HepG2 (cell line): ENCODE measurements around the gene C10orf143. TPM values are rescaled to one million over a fixed set of nuclear protein-coding genes. Genes with fewer than 3 reads are reported as not detected.

Source experiments
- ATAC-seq: fragments of 200-7000 bp; cut with Tn5 transposase; 3 replicates; pipeline ENCODE4 v1.9.1; 2020; ENCODE audit warnings: mild to moderate bottlenecking, moderate library complexity
- BruUV-seq: library from RNA; stranded (reverse); fragments of 400-500 nt; replicated peaks from 2 replicates; lab custom pipeline; 2021; lab: Mats Ljungman, UMichigan
- CTCF ChIA-PET: fragments of 300-600 bp; formaldehyde crosslinking; extraction: SDS; loops from one replicate; lab custom pipeline; 2021; ENCODE audit warnings: low total read pairs, inconsistent platforms, low intra/inter-chr PET ratio; lab: Yijun Ruan, JAX
- POLR2A ChIA-PET: fragments of 350-600 bp; sonication (Branson Sonifier 250); formaldehyde crosslinking; loops from one replicate; lab custom pipeline; 2020; ENCODE audit warnings: antibody characterized with exemption, inconsistent platforms; lab: Yijun Ruan, JAX
- DNase-seq: peaks from one replicate; pipeline ENCODE4 v3.0.0-alpha.2; 2015; ENCODE audit warnings: low spot score
- FAIRE-seq: peaks from 3 replicates; lab custom pipeline; 2011; peaks lifted over from hg19 to GRCh38; lab: Jason Lieb, UNC
- H2AFZ ChIP-seq: one replicate; pipeline ENCODE4 v1.6.1; 2011; ENCODE audit warnings: low read length, inconsistent platforms
- H3K27ac ChIP-seq: fragments of 300-600 bp; 3 replicates; pipeline ENCODE4 v1.8.0; 2011; ENCODE audit warnings: mixed run types, mild to moderate bottlenecking, mixed read lengths, low read length, inconsistent platforms; ENCODE audit not compliant: insufficient read depth; ENCODE audit errors: extremely low read length
- H3K27me3 ChIP-seq, 2 experiments: fragments of 200-600 bp in 1 of 2; 2 replicates in 1 of 2; 3 replicates in 1 of 2; pipeline versions ENCODE4 v1.6.0 to v1.8.0; 2011; ENCODE audit warnings: low read length in 2 of 2, mild to moderate bottlenecking in 2 of 2, moderate library complexity in 2 of 2, inconsistent platforms in 1 of 2; ENCODE audit not compliant: insufficient read depth in 2 of 2, control insufficient read depth in 1 of 2
- H3K36me3 ChIP-seq, 2 experiments: fragments of 200-600 bp in 1 of 2; replicated peaks in 1 of 2; 2 replicates in 1 of 2; 3 replicates in 1 of 2; pipeline versions ENCODE4 v1.5.1 to v1.8.0; 2011; ENCODE audit warnings: low read length in 2 of 2, inconsistent platforms in 1 of 2; ENCODE audit not compliant: insufficient read depth in 2 of 2, control insufficient read depth in 1 of 2
- H3K4me1 ChIP-seq: 2 replicates; pipeline ENCODE4 v1.5.1; 2012; ENCODE audit warnings: low read length, inconsistent platforms; ENCODE audit not compliant: insufficient read depth
- H3K4me2 ChIP-seq: 2 replicates; pipeline ENCODE4 v1.6.0; 2011; ENCODE audit warnings: low read depth, low read length, inconsistent platforms
- H3K4me3 ChIP-seq, 3 experiments: fragments of 200-600 bp in 1 of 3; sonication (generic), shearing (Covaris generic) in 1 of 3; replicated peaks in 1 of 3; 2 replicates each; pipeline ENCODE4 v1.5.1; 2011 to 2016; ENCODE audit warnings: low read length in 3 of 3, inconsistent platforms in 2 of 3, low read depth in 2 of 3, mild to moderate bottlenecking in 2 of 3, control low read depth in 1 of 3, mixed read lengths in 1 of 3; ENCODE audit not compliant: insufficient read depth in 1 of 3
- H3K79me2 ChIP-seq: one replicate; pipeline ENCODE4 v1.6.1; 2011; ENCODE audit warnings: low read length, inconsistent platforms; ENCODE audit not compliant: insufficient read depth
- H3K9ac ChIP-seq: 2 replicates; pipeline ENCODE4 v1.6.0; 2011; ENCODE audit warnings: mild to moderate bottlenecking, low read depth, low read length, inconsistent platforms; ENCODE audit not compliant: insufficient read depth
- H3K9me3 ChIP-seq: 2 replicates; pipeline ENCODE4 v1.5.1; 2012; ENCODE audit warnings: mild to moderate bottlenecking, low read length
- H4K20me1 ChIP-seq: 2 replicates; pipeline ENCODE4 v1.6.0; 2011; ENCODE audit warnings: inconsistent platforms, mild to moderate bottlenecking, low read length, moderate library complexity; ENCODE audit not compliant: insufficient read depth
- BORCS8-MEF2B ChIP-seq: sonication (generic); formaldehyde crosslinking; IDR thresholded peaks from 2 replicates; pipeline ENCODE4 v1.8.0; 2022; ENCODE audit warnings: mild to moderate bottlenecking, missing genetic modification reagents
- FLYWCH1 ChIP-seq: sonication (generic); formaldehyde crosslinking; IDR thresholded peaks from 2 replicates; pipeline ENCODE4 v1.8.1; 2023; ENCODE audit warnings: mild to moderate bottlenecking, missing genetic modification reagents
- FOXK2 ChIP-seq: fragments of 450-650 bp; IDR thresholded peaks from 2 replicates; pipeline ENCODE4 v1.6.1; 2016
- FOXM1 ChIP-seq: sonication (generic); formaldehyde crosslinking; IDR thresholded peaks from 2 replicates; pipeline ENCODE4 v1.5.0; 2020; ENCODE audit warnings: missing genetic modification reagents
- GATA4 ChIP-seq: sonication (generic); IDR thresholded peaks from 2 replicates; pipeline ENCODE4 v1.6.1; 2016; ENCODE audit warnings: antibody characterized with exemption, low read depth, borderline replicate concordance
- HCFC1 ChIP-seq: fragments of 150-350 bp; IDR thresholded peaks from 2 replicates; pipeline ENCODE4 v1.6.1; 2014; ENCODE audit warnings: low read depth, low read length
- HNRNPH1 ChIP-seq: fragments of 200-400 bp; formaldehyde crosslinking; optimal IDR thresholded peaks from 2 replicates; pipeline ENCODE3; 2017; ENCODE audit warnings: mild to moderate bottlenecking, low read depth, low read length
- HOXA5 ChIP-seq: sonication (generic); formaldehyde crosslinking; IDR thresholded peaks from 2 replicates; pipeline ENCODE4 v1.4.0; 2020; ENCODE audit warnings: missing genetic modification reagents
- MEIS2 ChIP-seq: sonication (generic); formaldehyde crosslinking; IDR thresholded peaks from 2 replicates; pipeline ENCODE4 v1.9.0; 2021; ENCODE audit warnings: mild to moderate bottlenecking, missing genetic modification reagents
- SAFB2 ChIP-seq: sonication (generic); formaldehyde crosslinking; IDR thresholded peaks from 2 replicates; pipeline ENCODE4 v1.5.1; 2020; ENCODE audit warnings: missing genetic modification reagents, low read depth, mild to moderate bottlenecking, borderline replicate concordance
- SYNCRIP ChIP-seq: fragments of 200-400 bp; formaldehyde crosslinking; IDR thresholded peaks from 2 replicates; pipeline ENCODE4 v1.6.1; 2018; ENCODE audit warnings: mild to moderate bottlenecking, low read depth, low read length; ENCODE audit not compliant: insufficient read depth
- ZFAT ChIP-seq: sonication (generic); formaldehyde crosslinking; conservative IDR thresholded peaks from 2 replicates; pipeline ENCODE4 v1.8.1; 2023; ENCODE audit warnings: missing genetic modification reagents, inconsistent platforms
- ZNF17 ChIP-seq: sonication (generic); formaldehyde crosslinking; IDR thresholded peaks from 2 replicates; pipeline ENCODE4 v1.5.0; 2020; ENCODE audit warnings: mild to moderate bottlenecking, missing genetic modification reagents
- ZNF484 ChIP-seq: sonication (generic); formaldehyde crosslinking; IDR thresholded peaks from 2 replicates; pipeline ENCODE4 v1.5.1; 2020; ENCODE audit warnings: mild to moderate bottlenecking, low read depth, missing genetic modification reagents, borderline replicate concordance
- ZSCAN29 ChIP-seq: sonication (generic); formaldehyde crosslinking; conservative IDR thresholded peaks from 2 replicates; pipeline ENCODE4 v1.4.0; 2020; ENCODE audit warnings: mild to moderate bottlenecking, missing genetic modification reagents
- WGBS: methylation state at CpG from one replicate; pipeline ENCODE4 v1.1.6; 2017; ENCODE audit warnings: low lambda C conversion rate; 5-methylcytosine and 5-hydroxymethylcytosine counted together
- in situ Hi-C: cut with HindIII; loops from 2 replicates; pipeline ENCODE4 v1.10.0; 2017; ENCODE audit warnings: low pct_unique_long_range_greater_than_20kb; ENCODE audit not compliant: extremely low pct_ligation_motif_present
- intact Hi-C: fragments of 100-400 bp; cut with micrococcal nuclease; formaldehyde crosslinking; loops from one replicate; pipeline ENCODE4 v1.10.0; 2022; ENCODE audit not compliant: unreplicated experiment
- polyA plus RNA-seq, 8 experiments: library from polyadenylated mRNA; depleted of rRNA in 3 of 8; stranded (reverse) in 7 of 8; unstranded in 1 of 8; fragments of >200 nt; fragmentation: Illumina TruSeq in 4 of 8; extraction: Trizol in 4 of 8; gene quantifications; 2 replicates each; pipeline versions ENCODE4 v1.2.1 to v1.2.3, GENCODE V29; 2011 to 2016; ENCODE audit warnings: low read depth in 4 of 8, missing spikeins in 1 of 8, mixed read lengths in 1 of 8; ENCODE audit not compliant: insufficient read depth in 1 of 8
- total RNA-seq, 5 experiments: library from RNA; depleted of rRNA; stranded (reverse); fragments of >200 nt; fragmentation: Illumina TruSeq; extraction: Trizol; gene quantifications; 2 replicates each; pipeline ENCODE4 v1.2.3, GENCODE V29; 2016; ENCODE audit warnings: low read depth in 1 of 5

Gene C10orf143
- total and polyA plus RNA-seq, 2 of the 13 experiments (the other 11 are each of a cell fraction or from before 2014, with no cell fraction given): 0.21 to 0.91 TPM

DNA sequence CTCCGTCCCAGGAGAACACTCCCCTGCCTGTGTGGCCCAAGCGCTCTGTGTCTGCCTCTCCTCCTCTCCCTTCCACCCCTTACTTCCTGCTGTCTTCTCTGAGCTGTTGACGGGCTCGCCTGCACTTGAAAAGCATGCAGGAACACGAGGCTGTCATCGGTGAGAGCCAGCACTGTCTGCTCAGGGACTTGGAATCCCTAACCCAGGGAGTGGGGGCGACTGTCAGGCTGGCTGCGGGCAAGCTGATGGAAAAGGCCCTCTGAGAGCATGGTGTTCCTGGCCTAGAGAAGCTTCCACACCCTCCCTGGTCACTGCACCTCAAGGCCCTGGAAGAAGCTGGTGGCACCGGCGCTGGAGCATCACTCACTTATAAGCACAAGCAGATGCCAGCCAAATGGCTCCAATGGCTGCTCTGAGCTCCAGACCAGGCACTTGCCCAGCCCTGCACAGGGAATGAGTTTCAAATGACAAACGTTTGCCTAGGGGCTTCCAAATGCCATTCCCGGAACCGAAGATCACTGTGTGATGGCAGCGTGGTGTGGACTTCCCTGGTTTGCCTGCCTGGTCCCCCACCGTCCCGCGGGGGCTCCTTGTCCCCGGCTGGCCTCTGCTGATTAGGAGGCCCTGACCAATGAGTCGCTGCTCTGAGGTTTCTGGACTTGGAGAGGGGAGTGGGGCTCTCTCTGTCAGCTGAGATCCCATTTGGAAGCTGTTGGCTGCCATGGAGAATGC is 89.8 kb downstream of the C10orf143 start:
- intact Hi-C loops: no loop called here
- Histone ChIP-seq H3K9ac (no peak overlapping the region), H4K20me1 (no peaks in the 10 kb centered on the region), H3K9me3 (no peaks in the 10 kb centered on the region), H3K27ac (no peak overlapping the region), H3K4me3 (no peak overlapping the region), H3K36me3 (no peaks in the 10 kb centered on the region), H3K4me1 (no peaks in the 10 kb centered on the region), H2AFZ (no peak overlapping the region), H3K27me3 (peaks cover 21 to 68% of the 10 kb centered on the region in 2 experiments), H3K79me2 (no peaks in the 10 kb centered on the region), H3K4me2 (no peak overlapping the region)
- WGBS: 13% methylated on average over 8 of the region's 19 CpGs
- ATAC-seq: no peak
- no peak for TF ChIP-seq HCFC1
- no TSS peak for BruUV-seq
- FAIRE-seq: no peak
- CTCF ChIA-PET: no interaction called here
- in situ Hi-C loops: no loop called here
- POLR2A ChIA-PET: no interaction called here
- DNase-seq: no peak

DNA sequence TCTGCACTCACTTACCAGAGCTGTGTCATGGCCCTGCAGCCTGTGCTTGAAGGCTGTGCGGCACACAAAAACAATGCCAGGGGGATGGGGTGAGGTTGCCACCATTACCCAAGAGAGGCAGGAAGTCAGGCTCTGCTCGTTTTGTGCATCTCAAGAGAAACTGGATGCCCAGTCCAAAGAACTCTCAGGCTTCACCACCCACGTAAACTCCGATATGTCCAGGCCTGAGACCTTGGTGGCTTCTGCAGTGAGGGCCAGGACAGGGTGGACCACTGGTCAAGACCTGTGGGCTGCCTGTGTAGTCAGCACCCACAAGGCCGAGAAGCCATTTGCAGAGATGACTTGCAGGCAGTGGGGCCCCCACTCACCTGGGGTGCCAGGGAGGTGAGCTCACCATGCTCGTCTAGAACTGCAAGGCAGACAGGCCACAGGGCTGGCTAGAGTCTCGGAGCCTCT is 91.9 kb downstream of the C10orf143 start:
- intact Hi-C loops: no loop called here
- ATAC-seq (no peak), FAIRE-seq (no peak)

More for the DNA sequence above, 91.9 kb downstream of the C10orf143 start:
- Histone ChIP-seq H3K9me3 (no peaks in the 10 kb centered on the region), H3K36me3 (no peaks in the 10 kb centered on the region), H3K9ac (no peak overlapping the region), H3K4me3 (no peak overlapping the region), H3K4me2 (no peak overlapping the region), H3K27me3 (peaks cover 19 to 77% of the 10 kb centered on the region in 2 experiments), H3K79me2 (no peaks in the 10 kb centered on the region), H3K4me1 (no peaks in the 10 kb centered on the region), H2AFZ (no peak overlapping the region), H4K20me1 (no peaks in the 10 kb centered on the region), H3K27ac (no peak overlapping the region)
- no TSS peak for BruUV-seq
- TF ChIP-seq ZSCAN29 (CRISPR knock-in tag): no peak
- no peak for TF ChIP-seq FLYWCH1 (CRISPR knock-in tag)
- TF ChIP-seq GATA4: no peak
- no peak for TF ChIP-seq ZNF484
- TF ChIP-seq ZNF17: no peak
- no peak for TF ChIP-seq HOXA5
- no peak for TF ChIP-seq HNRNPH1
- no peak for TF ChIP-seq FOXM1 (CRISPR knock-in tag)
- TF ChIP-seq MEIS2: no peak
- no peak for TF ChIP-seq ZFAT (CRISPR knock-in tag)
- no peak for TF ChIP-seq FOXK2
- no peak for TF ChIP-seq SAFB2 (CRISPR knock-in tag)
- TF ChIP-seq SYNCRIP: no peak
- no peak for TF ChIP-seq BORCS8-MEF2B (CRISPR knock-in tag)
- WGBS: 44% methylated on average over 2 of the region's 7 CpGs
- no peak for DNase-seq
- ChIA-PET CTCF (no interaction called here), POLR2A (no interaction called here)
- in situ Hi-C loops: no loop called here
